Keratinocyte (primary cell): Measurements from ENCODE around the gene ATXN7.

Experiments used
- EZH2 ChIP-seq: IDR thresholded peaks from one replicate; pipeline ENCODE4 v1.6.1; 2012; ENCODE audit warnings: inconsistent platforms, mild to moderate bottlenecking, low read length, moderate library complexity
- TF ChIP-seq, protein P1 (sequence below), 3 experiments: IDR thresholded peaks in 1 of 3; conservative IDR thresholded peaks in 1 of 3; optimal IDR thresholded peaks in 1 of 3; 2 replicates in 2 of 3; 3 replicates in 1 of 3; pipeline versions ENCODE3 to v1.5.1; 2011; ENCODE audit warnings: low read length in 3 of 3, mild to moderate bottlenecking in 3 of 3, moderate library complexity in 2 of 3, control low read depth in 1 of 3, inconsistent platforms in 1 of 3; ENCODE audit not compliant: insufficient read depth in 2 of 3; ENCODE audit errors: extremely low read depth in 1 of 3

DNA sequence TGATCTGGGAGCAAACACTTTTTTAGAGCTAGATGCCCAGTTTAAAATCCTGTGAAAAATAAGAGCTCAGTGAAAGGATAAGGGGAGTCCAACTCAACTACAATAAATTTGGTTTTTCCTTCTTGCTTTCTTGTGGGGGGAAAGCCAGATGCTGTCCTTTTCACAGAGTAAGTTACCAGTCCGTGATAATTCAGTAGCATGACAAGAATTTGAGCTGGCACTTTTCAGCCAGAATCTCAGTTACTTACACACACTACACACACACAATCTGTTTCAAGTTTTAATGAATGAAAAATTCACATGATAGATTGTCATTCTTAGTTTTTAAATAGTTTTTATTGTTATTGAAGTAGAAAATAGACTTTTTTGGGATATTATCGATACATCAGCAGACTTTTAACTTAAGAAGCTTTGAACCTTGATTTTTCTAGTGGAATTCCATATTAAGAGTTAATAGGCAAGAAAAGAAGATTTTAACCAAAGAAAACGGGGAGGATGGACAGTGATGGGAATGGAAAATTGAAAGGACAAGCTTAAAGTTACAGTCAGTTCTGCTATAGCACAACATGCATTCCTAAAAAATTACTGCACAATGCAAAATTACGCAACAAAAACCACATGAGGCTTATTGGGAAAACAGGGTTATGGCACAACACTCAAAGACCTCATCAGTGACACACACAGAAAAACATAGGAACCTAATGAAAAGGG is 112.6 kb downstream of the ATXN7 start:
- TF ChIP-seq, protein P1, sequence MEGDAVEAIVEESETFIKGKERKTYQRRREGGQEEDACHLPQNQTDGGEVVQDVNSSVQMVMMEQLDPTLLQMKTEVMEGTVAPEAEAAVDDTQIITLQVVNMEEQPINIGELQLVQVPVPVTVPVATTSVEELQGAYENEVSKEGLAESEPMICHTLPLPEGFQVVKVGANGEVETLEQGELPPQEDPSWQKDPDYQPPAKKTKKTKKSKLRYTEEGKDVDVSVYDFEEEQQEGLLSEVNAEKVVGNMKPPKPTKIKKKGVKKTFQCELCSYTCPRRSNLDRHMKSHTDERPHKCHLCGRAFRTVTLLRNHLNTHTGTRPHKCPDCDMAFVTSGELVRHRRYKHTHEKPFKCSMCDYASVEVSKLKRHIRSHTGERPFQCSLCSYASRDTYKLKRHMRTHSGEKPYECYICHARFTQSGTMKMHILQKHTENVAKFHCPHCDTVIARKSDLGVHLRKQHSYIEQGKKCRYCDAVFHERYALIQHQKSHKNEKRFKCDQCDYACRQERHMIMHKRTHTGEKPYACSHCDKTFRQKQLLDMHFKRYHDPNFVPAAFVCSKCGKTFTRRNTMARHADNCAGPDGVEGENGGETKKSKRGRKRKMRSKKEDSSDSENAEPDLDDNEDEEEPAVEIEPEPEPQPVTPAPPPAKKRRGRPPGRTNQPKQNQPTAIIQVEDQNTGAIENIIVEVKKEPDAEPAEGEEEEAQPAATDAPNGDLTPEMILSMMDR (optimal IDR thresholded peaks at IDR 0.05 in 1 of 3, IDR thresholded peaks at IDR 0.05 in 1 of 3, conservative IDR thresholded peaks at IDR 0.05 in 1 of 3; ENCODE audit: extremely low read depth in 1 of 3, insufficient read depth in 2 of 3, low read length in 3 of 3) = no peak
- no peak for TF ChIP-seq EZH2
